Measurements from ENCODE around the gene SAPCD2. TPM values are rescaled to one million over a fixed set of nuclear protein-coding genes. Genes with fewer than 3 reads are reported as not detected.

Gene SAPCD2
- total and polyA plus RNA-seq, 9 of the 15 experiments (the other 6 are each of a cell fraction or from before 2014, with no cell fraction given), result 3.4 to 91.8 (median 18.8) TPM

DNA sequence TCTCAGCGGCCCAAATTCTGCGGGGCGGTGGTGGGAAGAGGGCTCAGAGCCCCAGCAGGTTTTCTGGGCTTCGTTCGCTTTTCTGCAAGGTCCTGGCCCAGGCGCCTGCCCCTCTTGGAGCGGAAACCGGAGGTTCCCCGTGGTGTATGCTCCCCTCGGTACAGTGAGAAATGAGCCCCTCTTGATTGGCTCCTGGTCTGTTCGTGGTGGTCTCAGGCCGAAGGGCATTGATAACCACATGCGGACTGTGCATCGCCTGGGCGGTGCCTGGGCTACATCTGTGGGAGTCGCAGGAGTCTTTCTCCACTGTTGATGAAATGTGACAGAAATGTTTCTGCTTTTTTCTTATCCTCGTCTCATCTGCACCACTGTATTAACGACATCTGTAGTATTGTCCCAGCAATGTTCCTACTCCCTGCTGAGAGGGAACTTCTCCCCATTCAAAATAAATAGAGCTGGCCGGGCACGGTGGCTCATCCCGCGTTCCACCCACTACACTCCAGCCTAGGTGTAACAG, 17.1 kb upstream of the SAPCD2 start:
- FAIRE-seq, result peak; percentile 84
- peak in 3 of 4 experiments; percentile 25 to 55 (median 35) for DNase-seq (ENCODE audit: extremely low read depth in 1 of 4, low spot score in 3 of 4)
- TF ChIP-seq ZNF239 (CRISPR knock-in tag; IDR thresholded peaks at IDR 0.05), result no peak
- TF ChIP-seq ZNF778 (CRISPR knock-in tag; IDR thresholded peaks at IDR 0.05), result no peak
- no peak for TF ChIP-seq STAT5A (IDR thresholded peaks at IDR 0.05; ENCODE audit: borderline replicate concordance, low read length)
- peak; percentile 63 for TF ChIP-seq EP400 (IDR thresholded peaks at IDR 0.05)
- TF ChIP-seq CBX2 (IDR thresholded peaks at IDR 0.05; ENCODE audit: insufficient read depth, low read length, poor library complexity, severe bottlenecking), result no peak
- TF ChIP-seq MYC (IDR thresholded peaks at IDR 0.05; ENCODE audit: low read depth, low read length), result peak; percentile 71; the same call in 1 of the 2 replicates
- no peak for TF ChIP-seq MYC (CRISPR knock-in tag; IDR thresholded peaks at IDR 0.05; ENCODE audit: borderline replicate concordance, low read depth)
- no peak for TF ChIP-seq ZNF263 (CRISPR knock-in tag; IDR thresholded peaks at IDR 0.05; ENCODE audit: borderline replicate concordance)
- no peak for TF ChIP-seq NFYB (IDR thresholded peaks at IDR 0.05; ENCODE audit: extremely low read depth, insufficient read length)
- TF ChIP-seq ZBTB11 (CRISPR knock-in tag; IDR thresholded peaks at IDR 0.05), result peak in 2 of 3 experiments; percentile 49 to 53; a peak in 2 of 6 replicates
- TF ChIP-seq ARID1B (IDR thresholded peaks at IDR 0.05), result peak; percentile 21; the same call in 1 of the 2 replicates
- TF ChIP-seq NRF1 (conservative IDR thresholded peaks at IDR 0.05 in 1 of 2, IDR thresholded peaks at IDR 0.05 in 1 of 2), result no peak
- TF ChIP-seq JUND (IDR thresholded peaks at IDR 0.05; ENCODE audit: borderline replicate concordance, low read depth, low read length), result no peak
- peak; percentile 22; the same call in 1 of the 3 replicates for TF ChIP-seq JUND (tag; IDR thresholded peaks at IDR 0.05; ENCODE audit: borderline replicate concordance, low read depth, low read length)
- TF ChIP-seq, protein P1, sequence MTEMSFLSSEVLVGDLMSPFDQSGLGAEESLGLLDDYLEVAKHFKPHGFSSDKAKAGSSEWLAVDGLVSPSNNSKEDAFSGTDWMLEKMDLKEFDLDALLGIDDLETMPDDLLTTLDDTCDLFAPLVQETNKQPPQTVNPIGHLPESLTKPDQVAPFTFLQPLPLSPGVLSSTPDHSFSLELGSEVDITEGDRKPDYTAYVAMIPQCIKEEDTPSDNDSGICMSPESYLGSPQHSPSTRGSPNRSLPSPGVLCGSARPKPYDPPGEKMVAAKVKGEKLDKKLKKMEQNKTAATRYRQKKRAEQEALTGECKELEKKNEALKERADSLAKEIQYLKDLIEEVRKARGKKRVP (CRISPR knock-in tag; IDR thresholded peaks at IDR 0.05), result peak; percentile 53; the same call in 1 of the 2 replicates
- no peak for TF ChIP-seq XRCC5 (IDR thresholded peaks at IDR 0.05; ENCODE audit: low read depth, low read length)
- TF ChIP-seq, protein P2, sequence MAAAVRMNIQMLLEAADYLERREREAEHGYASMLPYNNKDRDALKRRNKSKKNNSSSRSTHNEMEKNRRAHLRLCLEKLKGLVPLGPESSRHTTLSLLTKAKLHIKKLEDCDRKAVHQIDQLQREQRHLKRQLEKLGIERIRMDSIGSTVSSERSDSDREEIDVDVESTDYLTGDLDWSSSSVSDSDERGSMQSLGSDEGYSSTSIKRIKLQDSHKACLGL (CRISPR knock-in tag; IDR thresholded peaks at IDR 0.05; ENCODE audit: borderline replicate concordance, poor library complexity, severe bottlenecking), result no peak

More for the DNA sequence above, 17.1 kb upstream of the SAPCD2 start:
- ATAC-seq, result peak; percentile 16
- H3K36me3 ChIP-seq (ENCODE audit: control insufficient read depth, insufficient read depth, low read length), result peaks cover 33% of the 10 kb centered on the region
- 1% methylated on average over 22 of the region's 22 CpGs for WGBS (ENCODE audit: insufficient coverage, low coverage, missing lambda C conversion rate)
- peak overlapping the region; percentile 81 for H3K27ac ChIP-seq (ENCODE audit: extremely low read depth, low read depth, low read length)
- H3K27me3 ChIP-seq (ENCODE audit: control insufficient read depth in 2 of 2, insufficient read depth in 2 of 2, low read length in 2 of 2), result no peaks in the 10 kb centered on the region
- no peaks in the 10 kb centered on the region for H3K9me3 ChIP-seq (replicated peaks; ENCODE audit: control insufficient read depth, insufficient read depth, low read depth, low read length)
- peak overlapping the region; percentile 81 to 94 for H3K9ac ChIP-seq (ENCODE audit: insufficient read depth in 1 of 2, low read depth in 2 of 2, low read length in 2 of 2)
- BruUV-seq (replicated peaks), result no TSS peak
- peak overlapping the region; percentile 86 for H3K4me2 ChIP-seq (ENCODE audit: insufficient read depth, low read length)
- no peaks in the 10 kb centered on the region for H3K9me1 ChIP-seq (ENCODE audit: control insufficient read depth, insufficient read depth, low read length)
- H4K20me1 ChIP-seq (replicated peaks; ENCODE audit: control insufficient read depth, insufficient read depth, low read length), result no peaks in the 10 kb centered on the region
- H2AFZ ChIP-seq (ENCODE audit: low read depth, low read length), result peak overlapping the region; percentile 81
- peaks cover 30% of the 10 kb centered on the region for H3K79me2 ChIP-seq (ENCODE audit: control insufficient read depth, insufficient read depth, low read length)
- intact Hi-C loops (cut with micrococcal nuclease) (loop anchor here (2.0 kb wide), 2 partner anchors 19 to 63 kb away; no protein-coding TSS in a partner anchor), in situ Hi-C loops (cut with MboI) (no loop called here)
- peak overlapping the region; percentile 79 for H3K4me3 ChIP-seq
- H3K4me1 ChIP-seq (replicated peaks in 1 of 2; ENCODE audit: control insufficient read depth in 2 of 2, insufficient read depth in 2 of 2, low read length in 2 of 2), result peaks cover 32 to 57% of the 10 kb centered on the region in 2 experiments; a peak in 4 of 5 replicates
- CTCF ChIA-PET (ENCODE audit: low intra/inter-chr PET ratio), result interaction anchor here (0.6 kb wide), 1 partner anchor 41 kb away, joined by 5 read pairs; no protein-coding TSS in a partner anchor
- POLR2A ChIA-PET, result interaction anchor here (0.6 to 3.3 kb wide), 11 partner anchors 9 to 153 kb away, joined by 3 to 18 read pairs (median 5); partner anchors contain the start of genes RNF224, SAPCD2 and TUBB4B

Measured in K562 (cell line).